ENCODE measurements around the gene PDGFC. TPM values are rescaled to one million over a fixed set of nuclear protein-coding genes. Genes with fewer than 3 reads are reported as not detected.

PDGFC gene
- total RNA-seq, 2 donors from 2014 or later, result 0.40 to 4.8 TPM

DNA sequence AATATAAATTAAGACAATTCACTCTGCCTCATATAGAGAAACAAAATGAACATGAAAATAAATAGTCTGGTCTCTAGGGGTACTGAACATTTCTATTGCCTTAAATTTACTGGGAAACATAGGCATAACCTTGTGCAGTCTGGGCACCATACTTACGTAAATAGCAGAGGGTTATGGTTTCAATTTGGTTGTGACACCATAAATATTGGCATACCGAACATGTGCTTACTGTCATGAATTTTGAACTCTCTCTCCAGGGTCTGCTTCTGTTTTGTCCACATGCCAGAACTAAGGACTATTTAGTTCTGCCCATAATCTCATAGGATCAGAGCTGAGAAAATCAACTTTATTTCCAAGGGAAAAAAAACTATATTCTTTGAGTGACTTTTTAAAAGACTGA, 17.6 kb downstream of the PDGFC start:
- Mint-ChIP-seq H3K27me3 (no peaks in the 10 kb centered on the region), H3K4me3 (no peak overlapping the region), H3K4me1 (no peaks in the 10 kb centered on the region), H3K27ac (no peak overlapping the region), H3K36me3 (ENCODE audit: low read depth) (no peaks in the 10 kb centered on the region)
- no peak for DNase-seq
- no peak for ATAC-seq
- no peaks in the 10 kb centered on the region for H3K9me3 ChIP-seq (ENCODE audit: control insufficient read depth, low read length, poor library complexity, severe bottlenecking)

GRCh38 chr4:156953001-156953400, 18.6 kb downstream of the PDGFC start:
- Mint-ChIP-seq H3K27me3 (no peaks in the 10 kb centered on the region), H3K27ac (no peak overlapping the region), H3K4me1 (no peaks in the 10 kb centered on the region), H3K36me3 (ENCODE audit: low read depth) (no peaks in the 10 kb centered on the region), H3K4me3 (no peak overlapping the region)
- no peak for DNase-seq
- ATAC-seq, result no peak
- no peaks in the 10 kb centered on the region for H3K9me3 ChIP-seq (ENCODE audit: control insufficient read depth, low read length, poor library complexity, severe bottlenecking)

DNA sequence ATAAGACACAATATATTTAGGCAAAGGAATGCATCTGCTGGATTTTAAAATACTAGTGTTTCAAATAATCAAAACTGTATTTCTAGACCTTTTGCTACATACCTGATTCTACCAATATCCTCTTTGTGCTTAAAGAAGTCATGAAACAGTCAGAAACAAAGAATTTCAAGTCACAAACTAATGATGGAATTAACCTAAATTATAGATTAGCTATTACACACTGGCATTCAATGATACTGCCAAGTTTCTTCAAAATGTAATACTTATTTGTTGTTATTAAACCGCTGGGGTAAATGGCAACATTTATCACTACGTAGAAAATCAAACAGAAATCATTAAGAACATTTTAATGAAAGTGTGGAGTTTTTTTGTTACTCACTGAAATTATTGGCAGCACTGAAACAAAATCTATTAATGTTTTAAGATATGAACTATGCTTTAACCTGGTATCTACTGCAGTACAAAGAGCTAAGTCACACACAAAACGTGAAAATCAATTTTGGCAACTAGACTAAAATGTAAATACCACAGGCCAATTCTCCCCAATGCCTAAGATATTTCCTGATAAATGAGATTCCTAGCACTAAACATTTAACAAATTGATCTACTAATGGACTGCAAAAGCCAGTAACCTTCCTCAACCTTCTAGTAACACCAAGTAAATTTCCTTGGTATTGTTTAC, 19.4 kb downstream of the PDGFC start:
- no peak overlapping the region for H3K27ac Mint-ChIP-seq
- DNase-seq, result no peak
- H3K9me3 ChIP-seq (ENCODE audit: control insufficient read depth, low read length, poor library complexity, severe bottlenecking), result no peaks in the 10 kb centered on the region
- H3K4me3 Mint-ChIP-seq, result no peak overlapping the region
- H3K27me3 Mint-ChIP-seq, result no peaks in the 10 kb centered on the region
- no peak for ATAC-seq
- no peaks in the 10 kb centered on the region for H3K4me1 Mint-ChIP-seq
- H3K36me3 Mint-ChIP-seq (ENCODE audit: low read depth), result no peaks in the 10 kb centered on the region

DNA sequence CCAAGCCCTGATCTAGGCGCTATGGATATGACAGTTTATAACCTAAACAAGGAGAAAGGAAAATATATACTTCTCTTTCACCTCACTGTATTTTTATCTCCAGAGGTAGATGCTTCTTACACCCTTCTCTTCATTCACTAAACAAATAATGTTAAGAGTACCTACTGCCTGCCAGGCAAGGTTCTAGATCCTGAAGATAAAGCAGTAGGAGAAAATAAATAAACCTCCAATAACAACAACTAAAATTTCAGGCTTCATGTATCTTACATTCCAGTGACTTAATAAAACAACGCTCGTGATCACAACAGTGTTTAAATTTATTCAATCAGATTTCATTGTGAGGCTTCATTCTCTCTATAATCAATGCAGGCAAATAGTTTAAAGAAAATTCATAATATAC, 20.7 kb downstream of the PDGFC start:
- no peaks in the 10 kb centered on the region for H3K27me3 Mint-ChIP-seq
- no peaks in the 10 kb centered on the region for H3K36me3 Mint-ChIP-seq (ENCODE audit: low read depth)
- no peak overlapping the region for H3K4me3 Mint-ChIP-seq
- no peaks in the 10 kb centered on the region for H3K9me3 ChIP-seq (ENCODE audit: control insufficient read depth, low read length, poor library complexity, severe bottlenecking)
- no peak overlapping the region for H3K27ac Mint-ChIP-seq
- DNase-seq (no peak), ATAC-seq (no peak)
- H3K4me1 Mint-ChIP-seq, result no peaks in the 10 kb centered on the region

GRCh38 chr4:156950090-156950489, 21.5 kb downstream of the PDGFC start:
- H3K27me3 Mint-ChIP-seq, result no peaks in the 10 kb centered on the region
- no peak for DNase-seq
- ATAC-seq, result no peak
- no peak overlapping the region for H3K27ac Mint-ChIP-seq
- H3K4me3 Mint-ChIP-seq, result no peak overlapping the region
- H3K36me3 Mint-ChIP-seq (ENCODE audit: low read depth), result no peaks in the 10 kb centered on the region
- H3K4me1 Mint-ChIP-seq, result no peaks in the 10 kb centered on the region
- no peaks in the 10 kb centered on the region for H3K9me3 ChIP-seq (ENCODE audit: control insufficient read depth, low read length, poor library complexity, severe bottlenecking)

- ATAC-seq (no peak), DNase-seq (no peak)
- no peaks in the 10 kb centered on the region for H3K27me3 Mint-ChIP-seq
These were observed 22.2 kb downstream of the PDGFC start for GRCh38 chr4:156949373-156949814.

GRCh38 chr4:156948738-156949137, 22.9 kb downstream of the PDGFC start:
- H3K4me1 Mint-ChIP-seq, result no peaks in the 10 kb centered on the region
- no peak overlapping the region for H3K27ac Mint-ChIP-seq
- DNase-seq (no peak), ATAC-seq (no peak)
- no peaks in the 10 kb centered on the region for H3K27me3 Mint-ChIP-seq
- no peaks in the 10 kb centered on the region for H3K9me3 ChIP-seq (ENCODE audit: control insufficient read depth, low read length, poor library complexity, severe bottlenecking)
- H3K4me3 Mint-ChIP-seq, result no peak overlapping the region
- no peaks in the 10 kb centered on the region for H3K36me3 Mint-ChIP-seq (ENCODE audit: low read depth)

More at GRCh38 chr4:156949373-156949814, 22.2 kb downstream of the PDGFC start:
- no peaks in the 10 kb centered on the region for H3K9me3 ChIP-seq (ENCODE audit: control insufficient read depth, low read length, poor library complexity, severe bottlenecking)
- Mint-ChIP-seq H3K27ac (no peak overlapping the region), H3K36me3 (ENCODE audit: low read depth) (no peaks in the 10 kb centered on the region), H3K4me1 (no peaks in the 10 kb centered on the region), H3K4me3 (no peak overlapping the region)

DNA sequence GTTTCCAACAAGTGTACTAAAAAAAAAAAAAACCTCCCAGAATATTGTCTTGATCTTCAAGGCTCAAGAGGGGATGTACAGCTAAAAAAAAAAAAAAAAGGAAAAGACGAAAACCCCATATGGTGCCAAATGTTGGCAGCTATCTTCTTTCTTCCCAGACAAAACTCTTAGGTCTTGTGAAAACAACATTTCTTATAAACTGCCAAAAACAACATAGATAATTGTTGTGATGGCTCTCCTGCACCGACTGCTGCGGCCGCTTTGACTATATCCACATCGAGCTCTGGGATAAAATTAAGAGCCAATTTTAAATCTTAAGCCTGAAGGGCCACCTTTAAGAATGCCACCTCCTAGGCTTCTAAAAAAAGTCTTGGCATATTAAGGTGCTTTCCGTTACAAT, 23.5 kb downstream of the PDGFC start:
- no peaks in the 10 kb centered on the region for H3K36me3 Mint-ChIP-seq (ENCODE audit: low read depth)
- DNase-seq, result no peak
- H3K27ac Mint-ChIP-seq, result no peak overlapping the region
- H3K4me1 Mint-ChIP-seq, result no peaks in the 10 kb centered on the region
- no peaks in the 10 kb centered on the region for H3K27me3 Mint-ChIP-seq
- H3K9me3 ChIP-seq (ENCODE audit: control insufficient read depth, low read length, poor library complexity, severe bottlenecking), result no peaks in the 10 kb centered on the region
- no peak for ATAC-seq
- H3K4me3 Mint-ChIP-seq, result no peak overlapping the region

- H3K27me3 Mint-ChIP-seq, result no peaks in the 10 kb centered on the region
- H3K27ac Mint-ChIP-seq, result no peak overlapping the region
- H3K4me1 Mint-ChIP-seq, result no peaks in the 10 kb centered on the region
- H3K9me3 ChIP-seq (ENCODE audit: control insufficient read depth, low read length, poor library complexity, severe bottlenecking), result no peaks in the 10 kb centered on the region
- no peaks in the 10 kb centered on the region for H3K36me3 Mint-ChIP-seq (ENCODE audit: low read depth)
- ATAC-seq (no peak), DNase-seq (no peak)
- no peak overlapping the region for H3K4me3 Mint-ChIP-seq
These were observed 24.8 kb downstream of the PDGFC start for GRCh38 chr4:156946516-156947424.

- Mint-ChIP-seq H3K4me1 (no peaks in the 10 kb centered on the region), H3K4me3 (no peak overlapping the region), H3K27ac (no peak overlapping the region), H3K36me3 (ENCODE audit: low read depth) (no peaks in the 10 kb centered on the region), H3K27me3 (no peaks in the 10 kb centered on the region)
- H3K9me3 ChIP-seq (ENCODE audit: control insufficient read depth, low read length, poor library complexity, severe bottlenecking), result no peaks in the 10 kb centered on the region
- DNase-seq, result no peak
- no peak for ATAC-seq
These were observed 26.1 kb downstream of the PDGFC start for GRCh38 chr4:156945532-156945931.

DNA sequence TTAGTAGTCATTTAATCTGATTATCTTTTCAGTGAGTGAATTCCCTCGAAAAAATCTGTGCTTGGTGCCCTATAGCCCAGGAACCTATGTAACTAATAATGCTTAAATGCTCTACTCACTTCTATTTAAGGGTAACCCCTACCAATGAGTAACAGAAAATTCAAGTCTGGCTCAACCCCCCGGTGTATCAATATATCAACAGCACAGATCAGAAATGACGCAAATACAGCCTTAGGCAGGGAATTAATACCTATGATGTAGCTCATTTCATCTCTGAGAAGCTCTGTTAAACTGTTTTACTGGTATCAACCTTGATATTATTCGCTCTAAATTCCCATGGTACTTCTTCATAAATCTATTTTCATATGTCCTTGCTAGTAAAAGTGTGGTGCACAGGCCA, 28.6 kb downstream of the PDGFC start:
- Mint-ChIP-seq H3K4me3 (no peak overlapping the region), H3K36me3 (ENCODE audit: low read depth) (no peaks in the 10 kb centered on the region), H3K4me1 (no peaks in the 10 kb centered on the region), H3K27me3 (no peaks in the 10 kb centered on the region), H3K27ac (no peak overlapping the region)
- no peaks in the 10 kb centered on the region for H3K9me3 ChIP-seq (ENCODE audit: control insufficient read depth, low read length, poor library complexity, severe bottlenecking)
- no peak for ATAC-seq
- DNase-seq, result no peak

- ATAC-seq, result no peak
- no peaks in the 10 kb centered on the region for H3K4me1 Mint-ChIP-seq
- H3K27me3 Mint-ChIP-seq, result no peaks in the 10 kb centered on the region
- H3K9me3 ChIP-seq (ENCODE audit: control insufficient read depth, low read length, poor library complexity, severe bottlenecking), result no peaks in the 10 kb centered on the region
- no peak for DNase-seq
- no peaks in the 10 kb centered on the region for H3K36me3 Mint-ChIP-seq (ENCODE audit: low read depth)
- no peak overlapping the region for H3K4me3 Mint-ChIP-seq
- no peak overlapping the region for H3K27ac Mint-ChIP-seq
These were observed 29.6 kb downstream of the PDGFC start for GRCh38 chr4:156941940-156942548.

- Mint-ChIP-seq H3K27ac (no peak overlapping the region), H3K36me3 (ENCODE audit: low read depth) (no peaks in the 10 kb centered on the region), H3K4me1 (no peaks in the 10 kb centered on the region), H3K4me3 (no peak overlapping the region), H3K27me3 (no peaks in the 10 kb centered on the region)
- DNase-seq, result no peak
- ATAC-seq, result no peak
- H3K9me3 ChIP-seq (ENCODE audit: control insufficient read depth, low read length, poor library complexity, severe bottlenecking), result no peaks in the 10 kb centered on the region
These were observed 31.8 kb downstream of the PDGFC start for GRCh38 chr4:156939801-156940200.
